GM13976 (cell line): ENCODE data around the gene CHCHD6.

Experiments used
- DNase-seq: peaks from one replicate; pipeline ENCODE4 v3.0.0; 2012; ENCODE audit warnings: low spot score
- in situ Hi-C: fragments of 300-500 bp; cut with MboI; formaldehyde crosslinking; loops from one replicate; pipeline ENCODE4 v1.12.0; 2022; ENCODE audit warnings: low sequenced_read_pairs, mixed read lengths, inconsistent platforms; ENCODE audit not compliant: unreplicated experiment
- TF ChIP-seq, protein P1 (sequence below): IDR thresholded peaks from 2 replicates; pipeline ENCODE4 v1.5.1; 2012; ENCODE audit warnings: borderline replicate concordance, mild to moderate bottlenecking; ENCODE audit not compliant: insufficient read depth; ENCODE audit errors: extremely low read depth, missing control alignments, control extremely low read depth

CHCHD6 gene

DNA sequence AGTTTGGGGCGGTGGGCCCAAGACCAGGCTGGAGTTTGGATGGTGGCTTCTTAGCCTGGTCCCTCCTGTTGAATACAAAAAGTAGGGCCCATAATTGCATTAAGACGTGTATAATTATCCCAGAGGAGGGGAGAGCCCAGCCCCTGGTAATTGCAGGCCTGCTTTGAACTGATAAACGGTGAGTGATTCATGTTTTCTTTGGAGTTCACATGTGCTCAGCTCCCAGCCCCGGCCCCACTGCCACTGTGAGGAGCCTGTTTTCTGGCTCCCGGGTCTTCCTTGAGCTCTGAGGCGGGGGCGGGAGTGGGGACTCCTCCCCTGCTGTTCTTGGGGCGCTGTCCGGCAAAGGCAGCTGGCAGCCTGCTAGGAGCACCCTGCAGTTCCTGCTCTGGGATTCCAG is 282.0 kb downstream of the CHCHD6 start:
- in situ Hi-C loops = no loop called here
- TF ChIP-seq, protein P1, sequence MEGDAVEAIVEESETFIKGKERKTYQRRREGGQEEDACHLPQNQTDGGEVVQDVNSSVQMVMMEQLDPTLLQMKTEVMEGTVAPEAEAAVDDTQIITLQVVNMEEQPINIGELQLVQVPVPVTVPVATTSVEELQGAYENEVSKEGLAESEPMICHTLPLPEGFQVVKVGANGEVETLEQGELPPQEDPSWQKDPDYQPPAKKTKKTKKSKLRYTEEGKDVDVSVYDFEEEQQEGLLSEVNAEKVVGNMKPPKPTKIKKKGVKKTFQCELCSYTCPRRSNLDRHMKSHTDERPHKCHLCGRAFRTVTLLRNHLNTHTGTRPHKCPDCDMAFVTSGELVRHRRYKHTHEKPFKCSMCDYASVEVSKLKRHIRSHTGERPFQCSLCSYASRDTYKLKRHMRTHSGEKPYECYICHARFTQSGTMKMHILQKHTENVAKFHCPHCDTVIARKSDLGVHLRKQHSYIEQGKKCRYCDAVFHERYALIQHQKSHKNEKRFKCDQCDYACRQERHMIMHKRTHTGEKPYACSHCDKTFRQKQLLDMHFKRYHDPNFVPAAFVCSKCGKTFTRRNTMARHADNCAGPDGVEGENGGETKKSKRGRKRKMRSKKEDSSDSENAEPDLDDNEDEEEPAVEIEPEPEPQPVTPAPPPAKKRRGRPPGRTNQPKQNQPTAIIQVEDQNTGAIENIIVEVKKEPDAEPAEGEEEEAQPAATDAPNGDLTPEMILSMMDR = no peak
- no peak for DNase-seq

DNA sequence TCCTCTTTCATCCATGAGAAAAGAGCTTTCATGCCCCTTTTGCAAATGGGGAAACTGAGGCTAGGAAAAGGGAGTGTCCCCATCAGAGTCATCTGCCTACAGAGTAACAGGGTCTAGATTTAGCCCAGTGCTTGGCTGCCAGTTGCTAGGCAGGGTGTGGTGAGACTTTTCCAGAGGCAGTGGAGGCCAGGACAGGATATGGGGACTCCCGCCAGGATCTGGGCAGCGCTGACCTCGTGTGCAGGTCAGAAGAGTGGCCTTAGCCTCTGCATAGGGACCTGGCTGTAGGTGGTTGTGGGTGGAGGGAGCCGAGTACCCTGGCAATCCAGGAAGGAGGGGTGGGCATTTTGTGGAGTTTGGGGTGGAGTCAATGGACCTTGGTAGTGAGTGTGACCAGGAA is 283.1 kb downstream of the CHCHD6 start:
- in situ Hi-C loops = no loop called here
- no peak for DNase-seq
- TF ChIP-seq, protein P1 = no peak

DNA sequence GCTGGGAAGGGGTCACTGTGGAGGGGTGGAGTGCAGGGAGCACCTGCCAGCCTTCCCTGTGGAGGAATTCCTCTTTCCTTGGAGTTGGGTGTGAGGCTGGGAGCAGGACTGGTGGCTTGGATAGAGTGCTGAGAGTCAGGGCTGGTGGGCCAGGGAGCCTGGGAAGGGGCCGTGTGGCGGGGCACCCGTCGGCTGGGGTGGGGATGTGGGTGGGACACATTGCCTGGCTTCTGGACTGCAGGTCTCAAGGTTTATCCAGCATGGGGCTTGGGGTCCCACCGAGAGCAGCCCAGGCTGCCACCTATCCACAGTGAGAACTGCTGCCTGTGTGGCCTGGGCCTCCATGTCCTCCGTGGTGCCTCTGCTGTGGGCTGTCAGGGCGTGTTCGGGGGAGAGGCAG is 283.6 kb downstream of the CHCHD6 start:
- DNase-seq = no peak
- TF ChIP-seq, protein P1 = no peak
- in situ Hi-C loops = no loop called here

DNA sequence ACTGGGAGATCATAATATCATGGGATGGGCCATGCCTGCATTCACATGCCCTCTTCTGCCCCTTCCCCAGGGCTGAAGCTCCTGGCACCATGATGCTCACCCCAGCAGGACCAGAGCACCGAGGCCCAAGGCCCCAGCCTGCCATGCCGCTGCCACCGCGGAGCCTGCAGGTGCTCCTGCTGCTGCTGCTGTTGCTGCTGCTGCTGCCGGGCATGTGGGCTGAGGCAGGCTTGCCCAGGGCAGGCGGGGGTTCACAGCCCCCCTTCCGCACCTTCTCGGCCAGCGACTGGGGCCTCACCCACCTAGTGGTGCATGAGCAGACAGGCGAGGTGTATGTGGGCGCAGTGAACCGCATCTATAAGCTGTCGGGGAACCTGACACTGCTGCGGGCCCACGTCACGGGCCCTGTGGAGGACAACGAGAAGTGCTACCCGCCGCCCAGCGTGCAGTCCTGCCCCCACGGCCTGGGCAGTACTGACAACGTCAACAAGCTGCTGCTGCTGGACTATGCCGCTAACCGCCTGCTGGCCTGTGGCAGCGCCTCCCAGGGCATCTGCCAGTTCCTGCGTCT is 284.5 kb downstream of the CHCHD6 start:
- TF ChIP-seq, protein P1 = no peak
- in situ Hi-C loops = no loop called here
- no peak for DNase-seq

DNA sequence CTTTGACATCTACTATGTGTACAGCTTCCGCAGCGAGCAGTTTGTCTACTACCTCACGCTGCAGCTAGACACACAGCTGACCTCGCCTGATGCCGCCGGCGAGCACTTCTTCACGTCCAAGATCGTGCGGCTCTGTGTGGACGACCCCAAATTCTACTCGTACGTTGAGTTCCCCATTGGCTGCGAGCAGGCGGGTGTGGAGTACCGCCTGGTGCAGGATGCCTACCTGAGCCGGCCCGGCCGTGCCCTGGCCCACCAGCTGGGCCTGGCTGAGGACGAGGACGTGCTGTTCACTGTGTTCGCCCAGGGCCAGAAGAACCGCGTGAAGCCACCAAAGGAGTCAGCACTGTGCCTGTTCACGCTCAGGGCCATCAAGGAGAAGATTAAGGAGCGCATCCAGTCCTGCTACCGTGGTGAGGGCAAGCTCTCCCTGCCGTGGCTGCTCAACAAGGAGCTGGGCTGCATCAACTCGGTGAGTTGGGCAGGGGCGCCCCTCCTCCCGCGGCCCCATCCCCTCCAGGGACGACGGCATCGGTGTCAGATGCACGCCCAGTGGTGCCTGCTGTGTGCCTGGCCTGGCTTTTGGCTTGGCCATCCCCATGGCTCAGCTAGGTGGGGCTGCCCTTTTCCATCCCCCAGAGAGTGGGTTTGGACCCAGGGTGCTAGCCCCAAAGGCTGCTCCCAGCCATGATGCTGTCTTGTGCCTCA is 285.4 kb downstream of the CHCHD6 start:
- DNase-seq = no peak
- in situ Hi-C loops = no loop called here
- TF ChIP-seq, protein P1 = no peak

DNA sequence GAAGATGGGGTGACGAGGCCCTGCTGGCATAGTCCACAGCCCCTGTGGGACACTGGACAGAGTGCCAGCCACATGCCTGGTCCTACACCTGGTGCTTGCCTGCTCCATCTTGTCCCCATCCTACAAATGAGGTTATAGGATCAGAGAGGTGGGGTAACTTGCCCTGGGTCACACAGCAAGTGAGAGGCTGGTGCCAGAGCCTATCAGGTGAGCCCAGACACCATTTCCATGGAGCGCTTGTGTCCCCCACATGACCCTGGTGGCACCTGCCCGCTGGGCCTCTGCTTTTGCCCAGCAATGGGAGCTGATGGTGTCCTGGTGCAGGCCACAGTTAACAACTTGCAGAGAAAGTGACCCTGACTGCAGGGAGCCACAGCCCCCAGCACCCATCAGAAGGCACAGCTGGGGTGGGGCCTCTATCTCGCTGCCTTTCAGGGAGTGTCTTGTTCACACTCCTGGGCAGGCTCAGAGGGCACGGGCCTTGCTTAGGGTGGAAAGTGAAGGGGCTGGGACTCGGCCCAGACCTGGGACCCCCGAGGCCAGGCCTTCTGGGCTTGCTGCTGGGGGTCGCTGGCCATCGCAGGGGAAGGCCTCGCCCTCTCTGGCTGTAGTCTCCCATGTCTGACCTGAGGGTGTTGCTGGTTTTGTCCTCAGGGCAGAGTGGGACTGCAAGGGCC is 286.1 kb downstream of the CHCHD6 start:
- in situ Hi-C loops = no loop called here
- TF ChIP-seq, protein P1 = no peak
- DNase-seq = no peak
